ENCODE data around the gene TRABD2A. TPM values are rescaled to one million over a fixed set of nuclear protein-coding genes. Genes with fewer than 3 reads are reported as not detected.

TRABD2A gene
- total RNA-seq, 6 experiments from 2014 or later: 0.20 to 2.4 (median 0.43) TPM; not detected in 1

DNA sequence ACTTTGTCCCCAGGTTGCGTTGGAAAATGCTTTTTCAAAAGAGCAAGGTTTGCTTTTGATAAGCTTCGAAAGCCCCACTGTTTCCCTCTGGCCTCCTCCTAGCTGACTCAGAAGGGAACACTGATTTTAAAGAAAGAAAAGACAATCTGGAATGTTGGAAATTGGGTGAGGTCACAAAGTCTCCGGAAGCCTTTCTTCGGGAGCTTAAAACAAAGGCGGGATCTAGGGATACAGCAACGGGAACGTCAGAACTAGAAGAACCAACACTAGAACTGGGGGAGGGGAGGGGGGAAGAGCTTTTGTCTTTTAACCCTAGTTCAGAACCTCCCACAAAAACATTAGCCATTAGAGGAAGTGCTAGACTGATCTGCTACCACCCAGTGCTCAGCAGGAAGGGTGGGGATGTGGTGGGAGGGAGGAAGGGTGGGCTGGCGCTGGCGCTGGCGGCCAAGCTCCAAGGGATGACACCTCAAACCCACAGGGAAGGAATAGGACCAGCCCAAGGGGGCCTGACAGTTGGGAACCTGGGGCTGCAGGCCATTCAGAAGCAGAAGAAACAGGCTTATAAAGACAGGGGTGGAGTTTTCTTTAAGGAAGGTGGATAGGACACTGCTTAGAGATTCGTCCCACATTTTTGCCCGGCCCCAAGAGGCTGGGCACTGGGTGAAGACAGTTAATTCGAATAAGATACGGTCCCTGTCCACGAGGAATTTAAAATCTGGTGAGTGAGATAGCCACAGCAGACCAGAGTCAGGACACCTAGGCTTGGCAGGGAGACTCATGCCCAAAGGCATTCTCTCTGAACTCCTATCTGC lies 26.2 kb upstream of the TRABD2A start:
- no peaks in the 10 kb centered on the region for H3K27me3 ChIP-seq
- intact Hi-C loops (cut with DNase I): no loop called here
- H3K4me1 ChIP-seq: no peaks in the 10 kb centered on the region
- H3K4me3 ChIP-seq: peak overlapping the region; percentile 81 to 97 (median 95)
- ATAC-seq: peak; percentile 30 to 52 (median 40)
- TF ChIP-seq CTCF (IDR thresholded peaks at IDR 0.05) (no peak), POLR2A (IDR thresholded peaks at IDR 0.05) (peak; percentile 37)
- no peaks in the 10 kb centered on the region for H3K36me3 ChIP-seq
- H3K9me3 ChIP-seq: no peaks in the 10 kb centered on the region
- 33% methylated on average over 14 of the region's 15 CpGs for WGBS (ENCODE audit: insufficient coverage, low coverage, low lambda C conversion rate, missing lambda C conversion rate)
- peak overlapping the region; percentile 79 to 99 (median 82) for H3K27ac ChIP-seq
- peak; percentile 56 to 74 (median 61) for DNase-seq

DNA sequence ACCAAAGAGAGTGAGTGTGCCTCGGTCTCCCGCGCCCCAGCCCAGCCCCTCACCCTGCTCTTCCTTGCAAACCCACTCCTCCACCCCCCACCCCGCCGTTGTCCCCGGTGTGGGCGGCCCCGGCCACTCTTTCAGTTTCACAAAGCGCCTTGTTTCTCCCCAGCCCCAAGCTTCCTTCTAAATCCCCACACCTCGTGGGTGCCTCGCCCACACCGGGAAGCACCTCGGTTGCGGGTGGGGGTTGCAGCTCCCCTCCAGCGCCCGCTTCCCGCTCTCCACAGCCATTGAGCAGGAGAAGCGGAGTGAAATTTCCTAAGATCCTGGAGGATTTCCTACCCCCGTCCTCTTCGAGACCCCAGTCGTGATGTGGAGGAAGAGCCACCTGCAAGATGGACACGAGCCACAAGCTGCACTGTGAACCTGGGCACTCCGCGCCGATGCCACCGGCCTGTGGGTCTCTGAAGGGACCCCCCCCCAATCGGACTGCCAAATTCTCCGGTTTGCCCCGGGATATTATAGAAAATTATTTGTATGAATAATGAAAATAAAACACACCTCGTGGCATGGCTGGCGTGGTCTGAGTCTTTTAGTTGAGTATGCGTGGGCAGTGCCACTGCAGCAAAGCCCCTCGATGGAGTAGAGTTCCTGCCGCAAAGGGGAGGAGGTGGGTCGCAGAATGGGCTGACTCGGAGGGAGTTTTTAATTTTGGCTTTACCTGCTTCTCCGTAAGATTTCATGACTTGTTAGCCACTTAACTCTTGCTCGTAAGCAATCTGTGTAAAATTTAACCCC lies 25.4 kb upstream of the TRABD2A start:
- intact Hi-C loops (cut with DNase I): no loop called here
- Histone ChIP-seq H3K27me3 (no peaks in the 10 kb centered on the region), H3K36me3 (no peaks in the 10 kb centered on the region), H3K9me3 (no peaks in the 10 kb centered on the region), H3K4me3 (peak overlapping the region; percentile 81 to 97 (median 95)), H3K27ac (peak overlapping the region; percentile 79 to 99 (median 82)), H3K4me1 (no peaks in the 10 kb centered on the region)
- ATAC-seq (peak; percentile 25 to 38 (median 30)), DNase-seq (peak; percentile 61 to 74 (median 70))
- TF ChIP-seq POLR2A (IDR thresholded peaks at IDR 0.05): no peak
- no peak for TF ChIP-seq CTCF (IDR thresholded peaks at IDR 0.05)
- 15% methylated on average over 27 of the region's 38 CpGs for WGBS (ENCODE audit: insufficient coverage, low coverage, low lambda C conversion rate, missing lambda C conversion rate)

- no peaks in the 10 kb centered on the region for H3K27me3 ChIP-seq
- ATAC-seq (peak; percentile 87 to 95 (median 92)), DNase-seq (peak; percentile 90 to 92 (median 90))
- H3K27ac ChIP-seq: peak within 1 kb of the TSS; percentile 79 to 99 (median 82)
- intact Hi-C loops (cut with DNase I): no loop called here
- H3K9me3 ChIP-seq: no peaks in the 10 kb centered on the region
- WGBS (ENCODE audit: insufficient coverage, low coverage, low lambda C conversion rate, missing lambda C conversion rate): 0% methylated on average over 17 of the region's 94 CpGs
- peak in 3 of 4 donors; percentile 7 to 22 (median 16) for TF ChIP-seq CTCF (IDR thresholded peaks at IDR 0.05)
- peak; percentile 98 for TF ChIP-seq POLR2A (IDR thresholded peaks at IDR 0.05)
- peak within 1 kb of the TSS; percentile 81 to 97 (median 95) for H3K4me3 ChIP-seq
- no peaks in the 10 kb centered on the region for H3K36me3 ChIP-seq
- no peaks in the 10 kb centered on the region for H3K4me1 ChIP-seq
These were observed 24.6 kb upstream of the TRABD2A start, which contains the start of gene TMSB10 for GRCh38 chr2:84905181-84906107. Gene TMSB10, plus strand, starts transcription at chr2:84905656.

DNA sequence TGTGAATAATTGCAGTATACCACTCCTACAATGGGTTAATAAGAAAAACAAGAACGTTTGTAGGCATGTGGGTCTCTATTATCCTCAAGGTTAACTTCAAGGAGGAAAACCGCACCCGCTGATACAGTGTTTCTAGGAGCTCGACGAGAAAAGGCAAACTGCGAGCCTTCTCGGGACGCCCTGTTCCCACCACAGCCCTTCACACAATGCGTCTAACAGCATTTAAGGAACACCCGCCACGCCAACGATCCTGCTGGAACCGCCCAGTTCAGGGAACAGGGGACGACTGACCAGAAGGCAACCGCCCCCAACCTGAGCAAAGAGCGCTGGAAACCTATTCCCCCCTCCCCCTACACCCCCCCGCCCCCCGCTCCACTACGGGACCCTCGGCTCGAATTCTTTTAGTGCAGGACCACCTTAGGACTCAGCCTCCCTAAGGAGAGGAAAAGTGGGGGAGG lies 23.9 kb upstream of the TRABD2A start:
- WGBS (ENCODE audit: insufficient coverage, low coverage, low lambda C conversion rate, missing lambda C conversion rate): 0% methylated on average over 17 of the region's 21 CpGs
- DNase-seq: peak; percentile 62 to 79 (median 70)
- ATAC-seq: peak; percentile 26 to 61 (median 59)

More for the DNA sequence above, 23.9 kb upstream of the TRABD2A start:
- no peaks in the 10 kb centered on the region for H3K36me3 ChIP-seq
- no peak for TF ChIP-seq POLR2A (IDR thresholded peaks at IDR 0.05)
- TF ChIP-seq CTCF (IDR thresholded peaks at IDR 0.05): no peak
- no peaks in the 10 kb centered on the region for H3K27me3 ChIP-seq
- intact Hi-C loops (cut with DNase I): no loop called here
- H3K27ac ChIP-seq: peak overlapping the region in 2 of 3 donors; percentile 79 to 99
- no peaks in the 10 kb centered on the region for H3K9me3 ChIP-seq
- peak overlapping the region; percentile 81 to 97 (median 95) for H3K4me3 ChIP-seq
- H3K4me1 ChIP-seq: no peaks in the 10 kb centered on the region
